Measurements from ENCODE around the gene IDH3A.

DNA sequence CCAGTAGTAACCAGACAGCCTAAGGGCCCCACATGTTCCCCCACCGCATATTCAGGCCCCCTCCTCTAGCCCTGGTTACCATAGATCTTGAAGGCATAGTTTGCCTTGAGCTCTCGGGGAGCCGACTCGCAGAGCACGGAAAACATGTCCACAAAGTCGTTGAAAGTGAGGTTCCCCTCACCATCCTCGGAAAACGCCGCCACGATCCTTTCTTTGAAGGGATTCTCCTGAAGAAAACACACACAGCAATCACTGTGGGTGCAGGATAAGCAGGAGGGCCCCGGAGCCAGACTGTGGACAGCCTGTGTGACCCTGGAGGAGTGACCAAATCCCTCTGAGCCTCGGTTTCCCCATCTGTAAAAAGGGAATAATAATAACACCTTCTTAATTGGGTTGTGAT is 40.0 kb upstream of the IDH3A start:
- TF ChIP-seq POLR2A (IDR thresholded peaks at IDR 0.05; ENCODE audit: extremely low read depth, insufficient read length) = no peak
- TF ChIP-seq, protein P1, sequence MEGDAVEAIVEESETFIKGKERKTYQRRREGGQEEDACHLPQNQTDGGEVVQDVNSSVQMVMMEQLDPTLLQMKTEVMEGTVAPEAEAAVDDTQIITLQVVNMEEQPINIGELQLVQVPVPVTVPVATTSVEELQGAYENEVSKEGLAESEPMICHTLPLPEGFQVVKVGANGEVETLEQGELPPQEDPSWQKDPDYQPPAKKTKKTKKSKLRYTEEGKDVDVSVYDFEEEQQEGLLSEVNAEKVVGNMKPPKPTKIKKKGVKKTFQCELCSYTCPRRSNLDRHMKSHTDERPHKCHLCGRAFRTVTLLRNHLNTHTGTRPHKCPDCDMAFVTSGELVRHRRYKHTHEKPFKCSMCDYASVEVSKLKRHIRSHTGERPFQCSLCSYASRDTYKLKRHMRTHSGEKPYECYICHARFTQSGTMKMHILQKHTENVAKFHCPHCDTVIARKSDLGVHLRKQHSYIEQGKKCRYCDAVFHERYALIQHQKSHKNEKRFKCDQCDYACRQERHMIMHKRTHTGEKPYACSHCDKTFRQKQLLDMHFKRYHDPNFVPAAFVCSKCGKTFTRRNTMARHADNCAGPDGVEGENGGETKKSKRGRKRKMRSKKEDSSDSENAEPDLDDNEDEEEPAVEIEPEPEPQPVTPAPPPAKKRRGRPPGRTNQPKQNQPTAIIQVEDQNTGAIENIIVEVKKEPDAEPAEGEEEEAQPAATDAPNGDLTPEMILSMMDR (IDR thresholded peaks at IDR 0.05; ENCODE audit: low read depth, low read length) = no peak

Data from NB4 (cell line).